GM18508 (cell line): ENCODE results near the gene LRRIQ4.

Experiments
- ATAC-seq: cut with Tn5 transposase; IDR thresholded peaks from one replicate; pipeline ENCODE4 v1.9.1; 2021; ENCODE audit warnings: moderate number of reproducible peaks; ENCODE audit not compliant: insufficient read depth, unreplicated experiment

LRRIQ4 gene

DNA sequence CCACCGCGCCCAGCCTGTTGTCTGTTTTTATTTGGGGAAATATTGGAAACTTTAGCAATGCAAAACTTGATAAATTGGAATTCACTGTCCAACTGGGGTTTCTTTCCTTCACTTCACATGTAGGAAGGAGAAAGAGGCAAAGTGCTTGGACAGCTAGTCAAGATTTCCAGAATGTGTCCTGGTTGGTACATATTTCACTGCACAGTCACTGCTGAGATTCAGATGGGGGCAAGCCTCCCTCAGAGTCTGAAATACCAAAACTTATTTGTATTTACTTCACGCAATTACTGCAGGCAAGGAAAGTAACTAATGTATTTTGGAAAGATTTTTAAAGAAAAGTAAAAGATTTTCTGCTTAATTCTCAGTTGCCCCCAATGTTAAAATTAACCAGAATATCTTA lies 36.1 kb downstream of the LRRIQ4 start:
- no peak for ATAC-seq

DNA sequence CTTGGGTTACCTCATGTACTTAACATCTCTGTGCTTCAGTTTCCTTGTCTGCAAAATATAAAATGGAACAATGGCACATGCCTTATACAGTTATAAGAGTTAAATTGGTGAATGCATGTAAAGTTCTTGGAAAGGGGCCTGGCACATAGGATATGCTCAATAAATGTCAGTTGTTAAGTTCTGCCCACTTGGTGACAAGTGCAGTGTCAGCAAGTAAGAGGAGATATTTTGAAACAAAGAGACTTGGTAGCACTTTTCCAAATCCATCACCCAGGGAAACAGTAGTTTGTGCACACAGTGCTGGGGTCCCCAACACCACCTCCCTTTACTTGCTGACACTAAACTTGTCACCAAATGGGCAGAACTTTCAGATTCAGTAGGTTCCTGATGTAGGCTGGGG lies 37.9 kb downstream of the LRRIQ4 start:
- ATAC-seq = no peak

DNA sequence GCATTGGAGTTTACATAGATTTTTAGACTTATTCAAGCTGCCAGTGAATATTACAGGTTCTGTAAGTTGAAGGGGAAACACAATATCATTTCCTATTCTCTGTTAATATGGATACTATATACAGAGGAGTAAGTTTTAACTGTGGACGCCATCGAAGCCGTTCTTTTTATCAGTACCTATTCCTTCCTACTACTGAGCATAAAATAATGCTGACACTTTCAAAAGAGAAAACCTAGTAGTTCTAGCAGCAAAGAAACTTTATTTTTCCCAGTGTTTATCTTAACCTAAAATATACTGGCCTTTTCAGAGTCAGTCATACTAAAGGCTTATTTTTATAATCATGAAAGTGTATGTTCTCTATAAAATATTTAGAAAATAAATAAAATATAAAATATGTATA lies 42.8 kb downstream of the LRRIQ4 start:
- ATAC-seq = no peak

DNA sequence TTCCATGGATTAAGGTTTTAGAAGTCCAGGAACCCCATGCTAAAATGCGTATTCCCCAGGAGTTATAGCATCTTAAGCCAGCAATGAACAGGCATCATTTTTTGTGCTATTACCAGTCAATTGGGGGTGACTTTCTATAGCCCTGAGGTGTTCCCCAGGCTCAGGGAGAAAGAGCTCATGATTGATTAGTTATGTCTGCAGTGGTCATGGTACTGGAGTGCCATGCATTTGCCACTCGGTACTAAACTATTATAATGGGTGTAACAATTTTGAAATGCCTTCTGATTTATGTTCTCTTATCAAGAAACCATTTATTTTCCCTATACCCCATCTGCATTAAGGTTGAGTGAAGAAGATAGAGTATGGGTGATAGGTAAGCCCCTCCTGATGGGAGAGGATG lies 45.1 kb downstream of the LRRIQ4 start:
- ATAC-seq = no peak

DNA sequence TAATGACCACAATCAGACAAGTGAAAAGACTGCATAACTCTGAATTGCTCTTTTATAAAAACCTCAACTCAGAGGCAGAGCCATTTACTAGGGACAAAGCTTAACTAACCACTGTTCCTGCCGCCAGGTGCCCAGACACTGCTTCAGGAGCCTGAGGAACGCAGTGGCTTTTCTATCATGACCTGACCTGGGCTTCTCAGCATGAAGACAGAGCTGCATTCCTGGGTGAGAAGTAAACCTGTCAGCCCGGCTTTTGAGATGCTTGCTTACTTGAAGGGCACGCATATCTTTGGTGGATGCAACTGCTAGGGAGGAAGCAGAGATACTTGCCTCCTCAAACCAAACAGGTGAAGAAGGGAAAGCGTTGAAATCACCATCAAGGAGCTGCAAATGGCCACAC lies 49.2 kb downstream of the LRRIQ4 start:
- ATAC-seq = no peak

DNA sequence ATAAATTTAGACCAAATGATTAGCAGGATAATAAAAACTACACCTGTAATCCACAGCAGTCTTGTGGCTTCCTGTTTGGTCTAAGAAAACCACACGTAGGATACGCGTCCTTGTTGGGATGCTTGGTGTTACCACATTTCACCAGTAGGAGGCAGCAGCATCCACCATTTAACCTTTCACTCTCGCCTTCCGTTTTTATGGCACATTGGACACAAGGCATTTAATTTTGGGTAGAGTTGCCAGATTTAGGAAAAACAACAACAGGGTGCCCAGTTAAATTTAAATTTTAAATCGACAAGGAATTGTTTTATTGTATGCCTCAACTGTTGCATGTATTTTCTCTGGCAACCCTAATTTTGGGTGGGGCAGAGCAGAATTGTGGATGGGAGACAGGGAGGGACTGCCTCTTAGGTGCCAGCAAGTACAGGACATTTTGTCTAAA lies 50.8 kb downstream of the LRRIQ4 start:
- ATAC-seq = no peak

DNA sequence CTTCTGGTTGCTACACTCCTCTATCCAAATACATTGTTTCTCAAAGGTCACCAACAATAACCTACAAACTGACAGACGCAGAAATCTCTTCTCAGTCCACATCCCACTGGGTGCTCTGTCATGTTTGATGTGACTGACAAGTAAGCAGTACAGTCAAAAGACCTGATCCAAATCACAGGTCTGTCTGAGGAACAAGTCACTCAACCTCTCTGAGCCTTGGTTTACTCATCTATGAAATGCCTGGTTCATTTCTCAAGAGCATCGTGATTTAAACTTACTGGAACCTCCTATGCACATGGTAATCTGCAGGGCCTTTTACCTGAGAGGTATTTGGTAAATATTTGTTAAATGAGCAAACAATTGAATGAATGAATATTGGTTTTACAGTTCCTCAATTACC lies 51.6 kb downstream of the LRRIQ4 start:
- ATAC-seq = no peak

DNA sequence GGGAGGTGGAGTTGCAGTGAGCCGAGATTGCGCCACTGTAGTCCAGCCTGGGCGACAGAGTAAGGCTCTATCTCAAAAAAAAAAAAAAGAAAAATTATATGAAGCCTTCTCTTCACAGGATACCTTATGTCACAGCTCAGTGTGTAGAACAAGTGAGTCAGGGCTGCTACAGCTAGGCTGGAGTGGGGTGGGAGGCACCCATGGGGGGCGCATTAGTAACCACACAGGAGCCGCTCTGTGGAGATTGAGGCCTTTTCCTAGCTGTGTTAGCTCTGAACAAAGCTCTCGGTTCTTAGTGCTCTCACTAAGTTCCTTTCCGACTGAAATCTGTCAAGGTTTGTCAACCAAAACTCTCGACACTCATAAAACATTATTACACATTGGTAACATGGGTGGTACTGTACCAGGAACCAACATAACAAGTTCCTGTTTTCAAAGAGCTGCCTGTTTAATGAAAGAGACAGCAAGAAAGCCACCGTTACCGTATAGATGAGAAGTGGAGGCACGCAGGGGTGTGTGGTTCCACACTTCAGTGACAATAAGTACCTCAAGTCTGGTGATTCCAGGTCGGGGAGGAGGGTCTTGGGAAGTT lies 52.6 kb downstream of the LRRIQ4 start:
- ATAC-seq = no peak

DNA sequence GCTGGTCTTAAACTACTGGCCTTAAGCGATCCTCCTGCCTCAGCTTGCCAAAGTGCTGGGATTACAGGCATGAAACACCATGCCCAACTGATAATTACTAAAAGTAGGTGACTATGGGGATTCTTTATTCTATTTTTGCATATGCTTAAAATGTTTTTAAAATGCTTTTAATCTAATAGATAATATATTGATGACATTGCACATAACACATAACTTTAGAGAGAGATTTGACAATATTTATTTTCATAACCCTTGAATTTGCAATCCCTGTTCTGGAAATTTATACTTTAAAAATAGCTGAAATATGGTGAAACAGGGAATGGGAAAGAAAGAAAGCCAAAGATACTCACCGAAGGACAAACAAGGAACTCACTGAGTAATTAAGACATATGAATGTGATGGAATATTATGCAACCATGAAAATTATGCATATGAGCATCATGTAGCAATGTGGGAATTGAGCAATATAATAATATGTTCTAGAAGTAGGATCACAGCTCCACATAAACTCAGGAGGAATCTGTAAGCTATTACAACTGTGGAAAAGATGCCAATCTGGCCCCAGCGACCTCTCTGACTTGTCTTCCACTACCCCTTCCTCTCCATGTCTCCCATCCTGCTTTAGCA lies 55.0 kb downstream of the LRRIQ4 start:
- ATAC-seq = no peak

DNA sequence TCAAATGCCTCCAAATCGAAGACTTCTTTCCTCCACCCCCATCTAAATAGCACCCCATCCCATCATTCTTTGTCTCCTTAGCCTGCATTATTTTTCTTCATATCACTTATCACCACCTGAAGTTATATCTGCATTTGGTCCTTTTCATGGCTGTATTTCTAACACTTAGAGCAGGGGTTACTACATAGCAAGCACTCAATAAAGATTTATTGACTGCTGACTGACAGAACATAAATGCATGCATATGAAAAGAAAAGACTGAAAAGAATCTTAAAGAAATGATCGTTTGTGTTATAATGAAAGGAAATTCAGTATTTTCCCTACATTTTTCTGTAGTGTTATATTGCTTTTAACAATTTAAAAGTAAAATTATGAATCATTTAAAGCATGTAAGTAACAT lies 55.7 kb downstream of the LRRIQ4 start:
- ATAC-seq = no peak

DNA sequence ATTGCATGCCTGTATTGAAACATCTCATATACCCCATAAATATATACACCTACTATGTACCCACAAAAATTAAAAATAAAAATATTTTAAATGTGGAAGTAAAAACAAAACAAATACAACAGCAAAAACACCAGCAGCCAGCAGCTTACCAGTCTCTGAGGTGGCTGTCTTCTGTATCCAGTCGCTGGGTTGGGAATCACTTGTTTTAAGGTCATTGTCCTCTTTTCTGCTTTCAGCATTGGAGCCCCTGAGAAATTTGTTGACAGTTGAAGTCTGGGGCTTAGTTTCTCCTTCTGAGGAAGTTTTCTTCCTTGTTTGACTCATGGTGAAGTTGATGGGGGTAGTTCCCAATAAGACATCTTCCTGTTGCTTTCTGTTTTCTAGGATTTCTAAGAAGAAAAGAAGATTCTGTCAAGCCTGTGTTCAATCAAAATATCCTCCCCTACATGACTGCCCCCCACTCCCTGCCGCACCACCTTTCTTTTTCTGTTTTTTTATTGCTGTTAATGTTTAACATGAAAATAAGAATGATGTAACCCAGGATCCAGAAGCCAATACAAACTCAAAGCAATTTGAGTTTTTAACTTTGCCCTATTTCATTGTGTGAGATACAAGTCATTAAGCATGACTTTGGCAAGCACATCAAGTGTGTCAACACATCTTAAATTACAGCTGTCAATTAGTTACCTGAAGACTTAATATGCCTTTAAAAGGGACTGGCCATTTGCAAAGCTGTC lies 57.0 kb downstream of the LRRIQ4 start, which contains the start of gene LRRC31:
TSS of gene LRRC31 (minus strand) at position 452 of the 737 bp plus-strand sequence. CDS start at position 324, 128 bp downstream.
- ATAC-seq = no peak

DNA sequence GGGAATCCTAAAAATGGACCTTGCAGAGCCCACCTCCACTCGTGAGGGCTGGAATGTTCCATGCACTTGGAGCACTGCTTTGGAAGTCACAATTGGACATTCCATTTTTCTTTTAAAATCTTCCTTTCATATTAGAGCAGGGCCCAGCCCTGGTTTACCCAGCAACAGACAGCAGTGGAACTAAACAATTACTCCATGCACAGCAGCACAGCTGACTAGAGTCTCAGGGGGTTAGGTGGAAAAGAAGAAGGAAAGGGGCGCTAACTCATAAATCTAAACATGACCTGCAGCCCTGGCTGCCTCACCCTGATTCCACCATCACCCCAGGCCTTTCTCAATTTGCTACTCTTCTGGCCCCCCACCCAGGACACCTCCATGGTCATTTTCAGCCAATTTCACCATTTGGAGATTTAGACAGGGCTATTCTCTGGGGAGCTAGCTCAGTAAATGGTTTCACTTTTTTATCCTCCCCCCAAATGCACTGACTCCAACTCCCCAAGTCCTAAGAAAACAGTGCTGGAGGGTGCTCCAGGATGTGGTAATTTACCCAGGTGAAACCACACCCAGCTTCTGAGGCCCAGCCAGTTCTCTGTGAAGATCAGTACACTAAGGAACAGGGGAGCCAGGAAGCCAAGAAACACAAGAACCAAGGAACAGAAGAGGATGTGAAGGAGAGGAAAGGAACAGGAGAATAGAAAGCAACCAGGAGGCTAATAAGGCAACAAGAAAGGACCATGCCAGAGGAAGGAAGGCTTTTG lies 58.6 kb downstream of the LRRIQ4 start:
- no peak for ATAC-seq

DNA sequence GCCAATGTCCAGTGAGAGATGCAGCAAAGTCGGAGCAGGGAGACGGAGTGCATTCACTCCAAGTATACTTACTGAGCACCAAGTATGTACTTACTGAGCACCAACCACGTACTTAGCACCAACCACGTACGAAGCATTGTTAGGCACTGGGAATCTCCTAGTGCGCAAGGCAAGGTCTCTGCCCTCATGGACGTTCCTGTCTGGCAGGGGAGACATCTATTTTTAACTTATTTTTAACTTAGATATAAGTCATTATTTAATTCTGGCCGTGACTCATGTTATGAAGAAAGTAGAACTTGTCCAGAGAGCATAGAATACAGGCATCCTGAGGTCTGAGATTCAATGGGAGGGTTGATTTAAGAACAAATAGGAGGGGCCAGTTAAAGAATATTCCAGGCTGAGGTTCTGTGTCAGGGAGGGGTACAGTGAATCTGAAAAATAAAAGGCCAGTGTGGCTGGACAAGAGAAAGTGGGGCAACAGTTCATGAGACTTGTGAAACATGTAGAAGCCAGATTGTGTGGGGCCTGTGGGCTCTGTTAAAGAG lies 66.4 kb downstream of the LRRIQ4 start:
- ATAC-seq = no peak

DNA sequence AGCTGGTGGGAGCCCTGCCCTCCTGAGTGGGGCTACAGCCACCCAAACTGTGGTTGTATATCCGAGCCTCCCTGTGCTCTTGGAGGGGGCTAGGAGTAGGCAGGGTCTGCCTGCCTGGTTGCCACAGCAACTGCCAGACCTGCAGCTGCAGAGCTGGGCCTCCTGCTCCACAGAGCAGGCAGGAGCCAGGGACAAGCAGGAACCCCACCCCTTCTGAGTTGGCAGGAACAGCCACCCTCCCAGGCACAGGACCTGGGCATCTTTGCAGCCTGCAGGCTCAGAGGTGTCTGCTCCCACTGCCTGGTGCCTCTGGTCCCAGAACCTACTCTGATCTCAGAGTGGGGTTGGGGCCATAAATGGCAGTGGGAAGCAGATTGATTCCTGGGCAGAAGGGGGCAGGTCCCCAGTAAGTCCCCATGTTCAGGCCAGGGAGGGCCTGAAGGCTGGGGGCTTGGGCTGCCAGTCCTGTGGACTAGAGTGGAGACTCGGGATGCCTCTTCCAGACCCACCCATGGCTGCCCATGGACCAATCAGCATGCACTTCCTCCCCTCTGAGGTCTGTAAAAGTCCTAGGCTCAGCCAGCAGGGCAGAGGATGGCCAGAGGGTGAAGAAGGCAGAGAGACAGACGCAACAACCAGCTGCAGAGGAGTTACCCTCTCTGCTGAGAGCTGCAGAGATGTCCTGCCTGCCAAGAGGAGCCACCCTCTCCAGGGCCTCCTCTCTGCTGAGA lies 67.3 kb downstream of the LRRIQ4 start:
- no peak for ATAC-seq

DNA sequence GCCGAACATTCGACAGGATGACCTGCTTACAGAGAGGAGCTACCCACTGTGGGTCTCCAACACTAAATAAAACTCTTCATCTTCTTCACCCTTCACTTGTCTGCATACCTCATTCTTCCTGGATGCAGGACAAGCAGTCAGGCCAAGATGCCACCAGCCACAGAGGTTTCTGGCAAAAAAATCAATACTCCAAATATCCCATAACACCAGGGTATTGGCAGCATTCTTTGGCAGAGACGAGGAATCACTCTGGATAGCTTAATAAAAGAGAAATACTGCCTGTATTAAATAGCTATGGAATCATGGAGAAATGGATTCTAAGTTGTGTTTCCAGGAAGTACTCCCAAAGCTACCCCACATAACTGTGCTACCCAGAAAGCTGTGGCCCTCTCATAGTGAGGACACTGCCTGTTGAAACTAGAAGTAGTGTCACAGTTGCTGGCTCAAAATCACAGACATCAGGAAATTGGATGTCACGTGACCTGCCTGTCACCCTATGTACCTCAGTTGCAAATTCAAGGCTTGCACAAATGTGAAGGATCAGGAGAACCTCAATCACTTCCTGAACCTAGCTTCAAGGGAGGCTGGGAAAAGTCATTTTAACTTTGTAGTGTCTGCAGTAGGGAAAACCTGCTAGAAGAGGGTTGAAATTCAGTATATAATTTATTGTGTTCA lies 68.0 kb downstream of the LRRIQ4 start:
- ATAC-seq = no peak

DNA sequence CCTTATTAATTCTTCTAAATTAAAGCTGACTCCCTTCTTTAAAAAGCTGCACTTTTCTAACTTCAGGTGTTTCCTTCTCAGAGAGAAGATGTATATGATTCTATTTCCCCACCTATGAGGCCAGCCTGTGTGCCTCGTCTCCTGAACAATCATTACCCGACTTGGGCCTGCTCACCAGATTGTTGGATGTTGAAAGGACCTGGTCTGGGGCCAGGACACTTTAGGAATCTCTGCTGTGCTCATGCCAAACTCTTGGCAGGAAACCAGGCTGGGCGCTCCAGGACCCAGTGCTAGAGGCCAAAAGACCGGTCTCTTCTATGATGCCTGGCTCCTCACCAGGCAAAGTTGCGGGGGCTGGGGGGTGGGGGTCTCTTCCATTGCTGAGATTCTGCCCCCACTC lies 74.0 kb downstream of the LRRIQ4 start:
- ATAC-seq = no peak
